K562 (cell line): ENCODE data around the gene TAF5. TPM values are rescaled to one million over a fixed set of nuclear protein-coding genes. Genes with fewer than 3 reads are reported as not detected.

Experiments used
- CCNT2 ChIP-seq: IDR thresholded peaks from 2 replicates; pipeline ENCODE4 v1.6.1; 2011; ENCODE audit warnings: borderline replicate concordance, low read depth, mild to moderate bottlenecking, moderate library complexity, mixed read lengths, low read length; ENCODE audit not compliant: insufficient read length; ENCODE audit errors: extremely low read depth
- CREM ChIP-seq: IDR thresholded peaks from 2 replicates; pipeline ENCODE4 v1.6.1; 2014; ENCODE audit warnings: antibody characterized with exemption, low read depth
- CTBP1 ChIP-seq: fragments of 450-650 bp; IDR thresholded peaks from 2 replicates; pipeline ENCODE4 v1.6.1; 2016; ENCODE audit warnings: borderline replicate concordance
- CXXC5 ChIP-seq: fragments of 250-450 bp; sonication (Bioruptor Pico); IDR thresholded peaks from 2 replicates; pipeline ENCODE4 v1.8.0; 2022; ENCODE audit warnings: inconsistent platforms, mild to moderate bottlenecking, moderate library complexity
- ESRRA ChIP-seq: fragments of 450-650 bp; IDR thresholded peaks from 2 replicates; pipeline ENCODE4 v1.6.1; 2014; ENCODE audit warnings: low read depth, mild to moderate bottlenecking, moderate library complexity, borderline replicate concordance
- EWSR1 ChIP-seq: fragments of 450-650 bp; IDR thresholded peaks from 2 replicates; pipeline ENCODE4 v1.6.1; 2018; ENCODE audit warnings: borderline replicate concordance, mild to moderate bottlenecking, low read depth, moderate library complexity; ENCODE audit not compliant: partially characterized antibody
- L3MBTL2 ChIP-seq: fragments of 450-650 bp; IDR thresholded peaks from 2 replicates; pipeline ENCODE4 v1.6.1; 2016; ENCODE audit warnings: mild to moderate bottlenecking, moderate library complexity
- NRF1 ChIP-seq, 2 experiments: fragments of 450-650 bp; IDR thresholded peaks in 1 of 2; conservative IDR thresholded peaks in 1 of 2; 2 replicates each; pipeline ENCODE4 v1.6.1; 2014; ENCODE audit warnings: mild to moderate bottlenecking in 2 of 2
- POLR2AphosphoS5 ChIP-seq: IDR thresholded peaks from 2 replicates; pipeline ENCODE4 v1.6.1; 2011; ENCODE audit warnings: mild to moderate bottlenecking, low read depth, low read length, moderate library complexity; ENCODE audit not compliant: control insufficient read depth, insufficient read depth
- POLR2B ChIP-seq: fragments of 450-650 bp; IDR thresholded peaks from 2 replicates; pipeline ENCODE4 v1.6.1; 2018; ENCODE audit warnings: low read depth; ENCODE audit not compliant: partially characterized antibody
- POLR2H ChIP-seq: IDR thresholded peaks from 2 replicates; pipeline ENCODE4 v1.6.1; 2016; ENCODE audit warnings: missing genetic modification characterization, low read depth, mild to moderate bottlenecking, control low read depth, missing compliant biosample characterization, moderate library complexity
- PRPF4 ChIP-seq: fragments of 200-400 bp; formaldehyde crosslinking; IDR thresholded peaks from one replicate; pipeline ENCODE4 v1.6.1; 2017; ENCODE audit warnings: low read length, low read depth, mild to moderate bottlenecking; ENCODE audit not compliant: insufficient read depth, poor library complexity, severe bottlenecking
- PURB ChIP-seq: sonication (generic); formaldehyde crosslinking; IDR thresholded peaks from 2 replicates; pipeline ENCODE4 v1.9.0; 2021; ENCODE audit warnings: low read depth, mild to moderate bottlenecking, missing genetic modification reagents
- RBBP5 ChIP-seq: fragments of 200-600 bp; sonication (generic); IDR thresholded peaks from 2 replicates; pipeline ENCODE4 v1.6.1; 2012; ENCODE audit warnings: borderline replicate concordance, mild to moderate bottlenecking, low read length, control low read depth, inconsistent platforms; ENCODE audit not compliant: insufficient read depth, poor library complexity, severe bottlenecking
- SIX5 ChIP-seq, 2 experiments: IDR thresholded peaks; 2 replicates each; pipeline ENCODE4 v1.6.1; 2011; ENCODE audit warnings: low read length in 2 of 2, borderline replicate concordance in 1 of 2, low read depth in 1 of 2, mild to moderate bottlenecking in 1 of 2, moderate library complexity in 1 of 2; ENCODE audit not compliant: insufficient read depth in 1 of 2
- SP2 ChIP-seq: IDR thresholded peaks from 2 replicates; pipeline ENCODE4 v1.6.1; 2011; ENCODE audit warnings: mild to moderate bottlenecking, low read depth, low read length, moderate library complexity; ENCODE audit not compliant: poor library complexity, severe bottlenecking; ENCODE audit errors: extremely low read depth
- ZC3H8 ChIP-seq: fragments of 450-650 bp; IDR thresholded peaks from 2 replicates; pipeline ENCODE4 v1.6.1; 2017
- polyA plus RNA-seq, 8 experiments: library from polyadenylated mRNA; depleted of rRNA in 4 of 8; stranded (reverse) in 5 of 8; unstranded in 3 of 8; fragments of >200 nt; fragmentation: Nextera tagmentation in 2 of 8; fragmentation: Illumina TruSeq in 1 of 8; extraction: Ambion mirVana in 2 of 8; extraction: Trizol in 1 of 8; gene quantifications; 2 replicates each; pipeline versions ENCODE4 v1.2.1 to v1.2.3, GENCODE V29; 2011 to 2014; ENCODE audit warnings: inconsistent platforms in 1 of 8, missing spikeins in 1 of 8
- total RNA-seq, 7 experiments: library from RNA; depleted of rRNA in 6 of 7; stranded (reverse); fragments of >200 nt in 6 of 7; fragmentation: Illumina TruSeq in 2 of 7; extraction: Trizol in 2 of 7; gene quantifications; 2 replicates each; pipeline versions ENCODE4 v1.2.1 to v1.2.3, GENCODE V29; 2011 to 2021; ENCODE audit warnings: low replicate concordance in 1 of 7
- TF ChIP-seq, protein P1 (sequence below): fragments of 450-650 bp; IDR thresholded peaks from 2 replicates; pipeline ENCODE4 v1.7.1; 2018; ENCODE audit warnings: mild to moderate bottlenecking, low read depth; ENCODE audit not compliant: partially characterized antibody
- TF ChIP-seq, protein P2 (sequence below): conservative IDR thresholded peaks from 2 replicates; pipeline ENCODE4 v1.6.1; 2011; ENCODE audit warnings: low read depth, mild to moderate bottlenecking, low read length; ENCODE audit not compliant: control insufficient read depth
- TF ChIP-seq, protein P3 (sequence below): sonication (generic); formaldehyde crosslinking; IDR thresholded peaks from 2 replicates; pipeline ENCODE4 v1.8.0; 2022; ENCODE audit warnings: mild to moderate bottlenecking, missing genetic modification reagents

The TAF5 gene
- total and polyA plus RNA-seq, 9 of the 15 experiments (the other 6 are each of a cell fraction or from before 2014, with no cell fraction given): 4.2 to 11.9 (median 9.3) TPM

DNA sequence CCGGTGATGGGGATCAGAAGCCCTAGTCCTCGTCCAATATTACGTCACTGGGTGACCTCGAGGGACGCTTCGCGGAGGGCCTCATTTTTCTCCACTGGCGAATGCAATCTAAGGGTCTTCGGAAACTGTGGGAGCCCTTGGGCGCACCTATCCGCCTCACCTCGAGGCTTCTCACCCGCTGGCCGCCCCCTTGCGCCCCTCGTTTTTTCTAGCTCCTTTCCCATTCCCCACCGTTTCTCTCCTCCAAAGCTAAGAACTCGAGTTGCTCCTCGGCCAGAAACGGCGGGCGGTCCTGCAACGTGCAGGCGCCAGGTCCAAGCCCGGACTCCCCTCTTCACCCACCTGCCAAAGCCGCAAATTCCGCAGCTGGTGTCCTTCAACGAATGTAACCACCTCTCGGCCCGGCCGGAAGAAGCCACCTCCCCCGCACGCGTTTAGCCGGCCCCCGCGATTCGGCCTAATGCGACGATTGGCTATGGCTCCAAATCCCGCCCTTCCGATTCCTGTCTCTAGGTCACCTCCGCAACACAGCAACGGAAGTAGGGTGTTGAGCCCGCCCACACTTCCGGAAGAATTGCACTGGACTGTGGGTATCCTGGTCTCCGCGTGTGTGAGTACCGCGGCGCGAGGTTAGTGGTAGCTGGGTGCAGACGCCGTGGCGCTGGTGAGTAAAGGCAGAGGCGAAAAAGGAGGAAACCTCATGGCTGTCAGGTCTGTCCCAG is 28.5 kb downstream of the TAF5 start, which contains the start of the genes ATP5MK and PDCD11 (continued):
- TF ChIP-seq CCNT2: peak; percentile 31
- TF ChIP-seq SIX5 (IDR thresholded peaks at IDR 0.05; ENCODE audit: borderline replicate concordance in 1 of 2, insufficient read depth in 1 of 2, low read depth in 1 of 2, low read length in 2 of 2): no peak
- peak; percentile 79 for TF ChIP-seq POLR2H (tag)
- TF ChIP-seq EWSR1: no peak
- TF ChIP-seq, protein P1, sequence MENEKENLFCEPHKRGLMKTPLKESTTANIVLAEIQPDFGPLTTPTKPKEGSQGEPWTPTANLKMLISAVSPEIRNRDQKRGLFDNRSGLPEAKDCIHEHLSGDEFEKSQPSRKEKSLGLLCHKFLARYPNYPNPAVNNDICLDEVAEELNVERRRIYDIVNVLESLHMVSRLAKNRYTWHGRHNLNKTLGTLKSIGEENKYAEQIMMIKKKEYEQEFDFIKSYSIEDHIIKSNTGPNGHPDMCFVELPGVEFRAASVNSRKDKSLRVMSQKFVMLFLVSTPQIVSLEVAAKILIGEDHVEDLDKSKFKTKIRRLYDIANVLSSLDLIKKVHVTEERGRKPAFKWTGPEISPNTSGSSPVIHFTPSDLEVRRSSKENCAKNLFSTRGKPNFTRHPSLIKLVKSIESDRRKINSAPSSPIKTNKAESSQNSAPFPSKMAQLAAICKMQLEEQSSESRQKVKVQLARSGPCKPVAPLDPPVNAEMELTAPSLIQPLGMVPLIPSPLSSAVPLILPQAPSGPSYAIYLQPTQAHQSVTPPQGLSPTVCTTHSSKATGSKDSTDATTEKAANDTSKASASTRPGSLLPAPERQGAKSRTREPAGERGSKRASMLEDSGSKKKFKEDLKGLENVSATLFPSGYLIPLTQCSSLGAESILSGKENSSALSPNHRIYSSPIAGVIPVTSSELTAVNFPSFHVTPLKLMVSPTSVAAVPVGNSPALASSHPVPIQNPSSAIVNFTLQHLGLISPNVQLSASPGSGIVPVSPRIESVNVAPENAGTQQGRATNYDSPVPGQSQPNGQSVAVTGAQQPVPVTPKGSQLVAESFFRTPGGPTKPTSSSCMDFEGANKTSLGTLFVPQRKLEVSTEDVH: peak; percentile 85
- TF ChIP-seq, protein P2, sequence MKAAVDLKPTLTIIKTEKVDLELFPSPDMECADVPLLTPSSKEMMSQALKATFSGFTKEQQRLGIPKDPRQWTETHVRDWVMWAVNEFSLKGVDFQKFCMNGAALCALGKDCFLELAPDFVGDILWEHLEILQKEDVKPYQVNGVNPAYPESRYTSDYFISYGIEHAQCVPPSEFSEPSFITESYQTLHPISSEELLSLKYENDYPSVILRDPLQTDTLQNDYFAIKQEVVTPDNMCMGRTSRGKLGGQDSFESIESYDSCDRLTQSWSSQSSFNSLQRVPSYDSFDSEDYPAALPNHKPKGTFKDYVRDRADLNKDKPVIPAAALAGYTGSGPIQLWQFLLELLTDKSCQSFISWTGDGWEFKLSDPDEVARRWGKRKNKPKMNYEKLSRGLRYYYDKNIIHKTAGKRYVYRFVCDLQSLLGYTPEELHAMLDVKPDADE: peak; percentile 66
- TF ChIP-seq CXXC5: peak; percentile 74
- TF ChIP-seq SP2: peak; percentile 41
- no peak for TF ChIP-seq PURB (CRISPR knock-in tag)
- TF ChIP-seq PRPF4: no peak
- TF ChIP-seq CREM: peak; percentile 86
- TF ChIP-seq L3MBTL2: peak; percentile 90
- TF ChIP-seq, protein P3, sequence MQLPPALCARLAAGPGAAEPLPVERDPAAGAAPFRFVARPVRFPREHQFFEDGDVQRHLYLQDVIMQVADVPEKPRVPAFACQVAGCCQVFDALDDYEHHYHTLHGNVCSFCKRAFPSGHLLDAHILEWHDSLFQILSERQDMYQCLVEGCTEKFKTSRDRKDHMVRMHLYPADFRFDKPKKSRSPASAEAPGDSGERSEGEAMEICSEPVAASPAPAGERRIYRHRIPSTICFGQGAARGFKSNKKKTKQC (CRISPR knock-in tag): peak; percentile 52; the same call in 1 of the 2 replicates
- no peak for TF ChIP-seq ZC3H8
- TF ChIP-seq POLR2AphosphoS5: peak; percentile 78
- TF ChIP-seq RBBP5: peak; percentile 46
- peak; percentile 51 to 66 for TF ChIP-seq NRF1 (conservative IDR thresholded peaks at IDR 0.05 in 1 of 2, IDR thresholded peaks at IDR 0.05 in 1 of 2)
- peak; percentile 92 for TF ChIP-seq ESRRA
- peak; percentile 78 for TF ChIP-seq POLR2B
- peak; percentile 37; the same call in 1 of the 2 replicates for TF ChIP-seq CTBP1
